GM23338 (cell line): ENCODE results near the gene CNNM3. TPM values are rescaled to one million over a fixed set of nuclear protein-coding genes. Genes with fewer than 3 reads are reported as not detected.

Source experiments
- ATAC-seq: fragments of 200-7000 bp; cut with Tn5 transposase; 3 replicates; pipeline ENCODE4 v1.9.1; 2020
- DNase-seq: peaks from one replicate; pipeline ENCODE4 v3.0.0-alpha.2; 2015; ENCODE audit warnings: low spot score
- H2AFZ ChIP-seq: fragments of 200-600 bp; sonication (generic); 2 replicates; pipeline ENCODE4 v1.8.0; 2016; ENCODE audit warnings: antibody characterized with exemption, mild to moderate bottlenecking, moderate library complexity
- H3F3A ChIP-seq: fragments of 200-600 bp; sonication (generic); replicated peaks from 2 replicates; pipeline ENCODE4 v1.8.0; 2017; ENCODE audit warnings: antibody characterized with exemption, mixed run types, low read depth
- H3K27ac ChIP-seq: fragments of 200-600 bp; sonication (generic); 2 replicates; pipeline ENCODE4 v1.6.1; 2016; ENCODE audit warnings: low read depth
- H3K27me3 ChIP-seq: fragments of 200-600 bp; sonication (generic); 2 replicates; pipeline ENCODE4 v1.8.0; 2016; ENCODE audit warnings: mild to moderate bottlenecking, mixed run types, moderate library complexity; ENCODE audit not compliant: insufficient read depth
- H3K36me3 ChIP-seq: fragments of 200-600 bp; sonication (generic); 2 replicates; pipeline ENCODE4 v1.8.0; 2016; ENCODE audit warnings: mild to moderate bottlenecking; ENCODE audit not compliant: insufficient read depth
- H3K4me1 ChIP-seq: fragments of 200-600 bp; sonication (generic); 2 replicates; pipeline ENCODE4 v1.8.0; 2016; ENCODE audit warnings: mild to moderate bottlenecking, moderate library complexity; ENCODE audit not compliant: insufficient read depth
- H3K4me2 ChIP-seq: fragments of 200-600 bp; sonication (generic); 2 replicates; pipeline ENCODE4 v1.7.1; 2017; ENCODE audit warnings: mixed run types
- H3K4me3 ChIP-seq: fragments of 200-600 bp; sonication (generic); 2 replicates; pipeline ENCODE4 v1.6.1; 2016; ENCODE audit warnings: mixed run types
- H3K79me2 ChIP-seq: fragments of 200-600 bp; sonication (generic); replicated peaks from 2 replicates; pipeline ENCODE4 v1.8.0; 2017; ENCODE audit warnings: mild to moderate bottlenecking; ENCODE audit not compliant: insufficient read depth
- H3K9me2 ChIP-seq: fragments of 200-600 bp; sonication (generic); 2 replicates; pipeline ENCODE4 v1.8.0; 2017; ENCODE audit not compliant: insufficient read depth
- H4K20me1 ChIP-seq: fragments of 200-600 bp; sonication (generic); replicated peaks from 2 replicates; pipeline ENCODE4 v1.8.0; 2017; ENCODE audit warnings: mild to moderate bottlenecking; ENCODE audit not compliant: insufficient read depth
- H3K27ac Mint-ChIP-seq: 2 replicates; pipeline ENCODE4 v1.8.0; 2020; ENCODE audit warnings: inconsistent platforms, mild to moderate bottlenecking, moderate library complexity, mixed read lengths
- H3K27me3 Mint-ChIP-seq: 3 replicates; pipeline ENCODE4 v1.8.0; 2022; ENCODE audit warnings: low read depth, mild to moderate bottlenecking, moderate library complexity, mixed read lengths, inconsistent platforms; ENCODE audit not compliant: insufficient read depth, poor library complexity
- H3K36me3 Mint-ChIP-seq: 3 replicates; pipeline ENCODE4 v1.8.0; 2021; ENCODE audit warnings: low read depth, mild to moderate bottlenecking, inconsistent platforms, moderate library complexity, mixed read lengths
- H3K4me1 Mint-ChIP-seq: 3 replicates; pipeline ENCODE4 v1.8.0; 2020; ENCODE audit warnings: mild to moderate bottlenecking, inconsistent platforms, mixed read lengths
- H3K4me3 Mint-ChIP-seq: 3 replicates; pipeline ENCODE4 v1.8.0; 2021; ENCODE audit warnings: moderate library complexity, mild to moderate bottlenecking, inconsistent platforms, mixed read lengths
- H3K9me3 Mint-ChIP-seq: 3 replicates; pipeline ENCODE4 v1.8.0; 2020; ENCODE audit warnings: moderate library complexity, mild to moderate bottlenecking, inconsistent platforms, mixed read lengths
- EZH2 ChIP-seq: fragments of 200-600 bp; sonication (generic); IDR thresholded peaks from one replicate; pipeline ENCODE4 v1.8.0; 2017; ENCODE audit warnings: antibody characterized with exemption, mild to moderate bottlenecking, low read depth; ENCODE audit not compliant: unreplicated experiment
- EZH2phosphoT487 ChIP-seq: fragments of 200-600 bp; sonication (generic); IDR thresholded peaks from one replicate; pipeline ENCODE4 v1.8.1; 2018; ENCODE audit warnings: antibody characterized with exemption; ENCODE audit not compliant: unreplicated experiment
- JUNB ChIP-seq: IDR thresholded peaks from one replicate; pipeline ENCODE4 v1.6.1; 2016; ENCODE audit warnings: antibody characterized with exemption; ENCODE audit not compliant: unreplicated experiment
- NANOG ChIP-seq: IDR thresholded peaks from 2 replicates; pipeline ENCODE4 v1.6.1; 2016; ENCODE audit warnings: antibody characterized with exemption, borderline replicate concordance
- POLR2AphosphoS5 ChIP-seq: IDR thresholded peaks from 2 replicates; pipeline ENCODE4 v1.6.1; 2016; ENCODE audit warnings: antibody characterized with exemption, low read depth
- STAT1 ChIP-seq: IDR thresholded peaks from one replicate; pipeline ENCODE4 v1.6.1; 2016; ENCODE audit warnings: antibody characterized with exemption; ENCODE audit not compliant: unreplicated experiment
- ZNF331 ChIP-seq: fragments of 250-450 bp; sonication (Bioruptor Pico); IDR thresholded peaks from 2 replicates; pipeline ENCODE4 v1.5.0; 2020; ENCODE audit warnings: low read depth, mild to moderate bottlenecking, moderate library complexity
- polyA plus RNA-seq: library from polyadenylated mRNA; unstranded; fragments of >200 nt; fragmentation: Nextera tagmentation; extraction: Ambion mirVana; gene quantifications from 2 replicates; pipeline ENCODE4 v1.2.1, GENCODE V29; 2016
- total RNA-seq: library from RNA; depleted of rRNA; stranded (reverse); fragments of >200 nt; shearing (Covaris generic); gene quantifications from 2 replicates; pipeline ENCODE4 v1.2.3, GENCODE V29; 2014
- TF ChIP-seq, protein P1 (sequence below), 2 experiments: fragments of 200-600 bp in 1 of 2; sonication (generic) in 1 of 2; conservative IDR thresholded peaks; 2 replicates each; pipeline versions ENCODE4 v1.5.1 to v1.6.1; 2016 to 2017; ENCODE audit warnings: antibody characterized with exemption in 2 of 2, low read depth in 2 of 2, mild to moderate bottlenecking in 2 of 2, moderate library complexity in 1 of 2
- TF ChIP-seq, protein P2 (sequence below): IDR thresholded peaks from 2 replicates; pipeline ENCODE4 v1.6.1; 2016; ENCODE audit warnings: antibody characterized with exemption
- TF ChIP-seq, protein P3 (sequence below): fragments of 250-450 bp; sonication (Bioruptor Pico); IDR thresholded peaks from 2 replicates; pipeline ENCODE4 v1.5.0; 2020; ENCODE audit warnings: mild to moderate bottlenecking, moderate library complexity

Gene CNNM3
- total and polyA plus RNA-seq, 2 experiments from 2014 or later = 5.3 to 25.7 TPM

DNA sequence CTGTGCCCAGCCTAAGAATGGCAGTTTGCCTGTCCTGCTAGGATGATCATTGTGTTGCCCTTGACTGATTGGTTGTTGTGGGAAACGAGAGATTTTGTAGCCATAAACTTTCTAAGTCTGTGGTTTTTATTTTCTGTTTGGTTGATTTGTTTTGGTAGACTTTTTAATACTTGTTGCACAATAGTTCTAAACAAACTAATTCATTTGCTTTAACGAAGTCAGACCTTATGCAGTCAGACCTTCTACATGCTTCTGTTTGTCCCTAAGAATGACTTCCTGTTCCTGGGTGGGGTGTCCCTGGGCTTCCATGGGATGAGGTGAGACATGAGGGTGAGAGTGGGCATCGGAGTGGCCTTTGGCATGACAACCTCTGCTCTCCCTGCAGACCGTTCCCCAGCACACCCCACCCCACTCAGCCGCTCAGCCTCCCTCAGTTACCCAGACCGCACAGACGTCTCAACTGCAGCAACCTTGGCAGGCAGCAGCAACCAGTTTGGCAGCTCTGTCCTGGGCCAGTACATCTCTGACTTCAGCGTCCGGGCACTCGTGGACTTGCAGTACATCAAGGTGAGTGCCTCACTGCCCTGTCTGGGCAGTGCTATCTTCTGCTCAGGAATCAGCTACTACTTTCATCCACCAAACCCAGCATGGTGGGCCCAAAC lies 7.8 kb upstream of the CNNM3 start (continued):
- TF ChIP-seq, protein P1, sequence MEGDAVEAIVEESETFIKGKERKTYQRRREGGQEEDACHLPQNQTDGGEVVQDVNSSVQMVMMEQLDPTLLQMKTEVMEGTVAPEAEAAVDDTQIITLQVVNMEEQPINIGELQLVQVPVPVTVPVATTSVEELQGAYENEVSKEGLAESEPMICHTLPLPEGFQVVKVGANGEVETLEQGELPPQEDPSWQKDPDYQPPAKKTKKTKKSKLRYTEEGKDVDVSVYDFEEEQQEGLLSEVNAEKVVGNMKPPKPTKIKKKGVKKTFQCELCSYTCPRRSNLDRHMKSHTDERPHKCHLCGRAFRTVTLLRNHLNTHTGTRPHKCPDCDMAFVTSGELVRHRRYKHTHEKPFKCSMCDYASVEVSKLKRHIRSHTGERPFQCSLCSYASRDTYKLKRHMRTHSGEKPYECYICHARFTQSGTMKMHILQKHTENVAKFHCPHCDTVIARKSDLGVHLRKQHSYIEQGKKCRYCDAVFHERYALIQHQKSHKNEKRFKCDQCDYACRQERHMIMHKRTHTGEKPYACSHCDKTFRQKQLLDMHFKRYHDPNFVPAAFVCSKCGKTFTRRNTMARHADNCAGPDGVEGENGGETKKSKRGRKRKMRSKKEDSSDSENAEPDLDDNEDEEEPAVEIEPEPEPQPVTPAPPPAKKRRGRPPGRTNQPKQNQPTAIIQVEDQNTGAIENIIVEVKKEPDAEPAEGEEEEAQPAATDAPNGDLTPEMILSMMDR (conservative IDR thresholded peaks at IDR 0.05; ENCODE audit: low read depth in 2 of 2) = no peak
- TF ChIP-seq EZH2phosphoT487 = no peak
- TF ChIP-seq NANOG = no peak
- no peak for TF ChIP-seq ZNF331 (CRISPR knock-in tag)
- TF ChIP-seq POLR2AphosphoS5 = no peak
- TF ChIP-seq, protein P2, sequence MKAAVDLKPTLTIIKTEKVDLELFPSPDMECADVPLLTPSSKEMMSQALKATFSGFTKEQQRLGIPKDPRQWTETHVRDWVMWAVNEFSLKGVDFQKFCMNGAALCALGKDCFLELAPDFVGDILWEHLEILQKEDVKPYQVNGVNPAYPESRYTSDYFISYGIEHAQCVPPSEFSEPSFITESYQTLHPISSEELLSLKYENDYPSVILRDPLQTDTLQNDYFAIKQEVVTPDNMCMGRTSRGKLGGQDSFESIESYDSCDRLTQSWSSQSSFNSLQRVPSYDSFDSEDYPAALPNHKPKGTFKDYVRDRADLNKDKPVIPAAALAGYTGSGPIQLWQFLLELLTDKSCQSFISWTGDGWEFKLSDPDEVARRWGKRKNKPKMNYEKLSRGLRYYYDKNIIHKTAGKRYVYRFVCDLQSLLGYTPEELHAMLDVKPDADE = no peak
- TF ChIP-seq JUNB = no peak

DNA sequence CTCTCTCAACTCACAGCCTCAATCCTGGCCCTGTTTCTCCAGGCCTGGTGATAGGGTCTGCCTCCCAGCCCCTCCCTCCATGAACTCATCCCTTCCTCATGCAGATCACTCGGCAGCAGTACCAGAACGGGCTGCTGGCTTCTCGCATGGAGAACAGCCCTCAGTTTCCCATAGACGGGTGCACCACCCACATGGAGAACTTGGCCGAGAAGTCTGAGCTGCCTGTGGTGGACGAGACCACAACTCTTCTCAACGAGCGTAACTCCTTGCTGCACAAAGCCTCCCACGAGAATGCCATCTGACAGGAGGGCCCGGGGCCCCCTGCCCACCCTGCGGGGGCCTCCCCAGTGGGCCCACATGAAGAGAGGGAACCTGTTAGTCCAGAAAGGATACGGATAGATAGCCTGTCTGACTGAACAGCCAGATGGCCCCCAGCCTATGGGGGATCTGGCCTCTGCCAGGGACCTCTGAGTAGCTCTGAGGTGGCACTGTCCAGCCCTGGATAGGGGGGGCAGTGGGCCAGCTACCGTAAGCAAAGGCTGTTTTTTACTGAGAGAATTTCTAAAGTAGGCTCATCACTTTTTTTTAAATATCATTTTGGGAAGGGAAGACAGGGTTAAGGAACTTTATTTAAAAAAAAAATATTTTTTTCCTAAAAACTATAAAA lies 6.7 kb upstream of the CNNM3 start:
- Histone ChIP-seq H4K20me1 (no peaks in the 10 kb centered on the region), H3K4me1 (no peaks in the 10 kb centered on the region), H3F3A (no peaks in the 10 kb centered on the region), H3K79me2 (no peaks in the 10 kb centered on the region), H3K27ac (no peak overlapping the region), H2AFZ (no peak overlapping the region), H3K4me2 (no peak overlapping the region), H3K4me3 (no peak overlapping the region), H3K36me3 (no peaks in the 10 kb centered on the region), H3K9me2 (no peaks in the 10 kb centered on the region), H3K27me3 (no peaks in the 10 kb centered on the region)
- ATAC-seq (no peak), DNase-seq (no peak)
- no peaks in the 10 kb centered on the region for H3K4me1 Mint-ChIP-seq
- no peak overlapping the region for H3K27ac Mint-ChIP-seq
- H3K27me3 Mint-ChIP-seq = no peaks in the 10 kb centered on the region
- H3K4me3 Mint-ChIP-seq = no peak overlapping the region
- H3K9me3 Mint-ChIP-seq = peaks cover 6% of the 10 kb centered on the region; the same call in 1 of the 3 replicates
- peaks cover 13% of the 10 kb centered on the region; the same call in 2 of the 3 replicates for H3K36me3 Mint-ChIP-seq
- TF ChIP-seq JUNB (no peak), EZH2 (no peak), STAT1 (no peak), POLR2AphosphoS5 (no peak)
- TF ChIP-seq, protein P2 = no peak
- TF ChIP-seq, protein P3, sequence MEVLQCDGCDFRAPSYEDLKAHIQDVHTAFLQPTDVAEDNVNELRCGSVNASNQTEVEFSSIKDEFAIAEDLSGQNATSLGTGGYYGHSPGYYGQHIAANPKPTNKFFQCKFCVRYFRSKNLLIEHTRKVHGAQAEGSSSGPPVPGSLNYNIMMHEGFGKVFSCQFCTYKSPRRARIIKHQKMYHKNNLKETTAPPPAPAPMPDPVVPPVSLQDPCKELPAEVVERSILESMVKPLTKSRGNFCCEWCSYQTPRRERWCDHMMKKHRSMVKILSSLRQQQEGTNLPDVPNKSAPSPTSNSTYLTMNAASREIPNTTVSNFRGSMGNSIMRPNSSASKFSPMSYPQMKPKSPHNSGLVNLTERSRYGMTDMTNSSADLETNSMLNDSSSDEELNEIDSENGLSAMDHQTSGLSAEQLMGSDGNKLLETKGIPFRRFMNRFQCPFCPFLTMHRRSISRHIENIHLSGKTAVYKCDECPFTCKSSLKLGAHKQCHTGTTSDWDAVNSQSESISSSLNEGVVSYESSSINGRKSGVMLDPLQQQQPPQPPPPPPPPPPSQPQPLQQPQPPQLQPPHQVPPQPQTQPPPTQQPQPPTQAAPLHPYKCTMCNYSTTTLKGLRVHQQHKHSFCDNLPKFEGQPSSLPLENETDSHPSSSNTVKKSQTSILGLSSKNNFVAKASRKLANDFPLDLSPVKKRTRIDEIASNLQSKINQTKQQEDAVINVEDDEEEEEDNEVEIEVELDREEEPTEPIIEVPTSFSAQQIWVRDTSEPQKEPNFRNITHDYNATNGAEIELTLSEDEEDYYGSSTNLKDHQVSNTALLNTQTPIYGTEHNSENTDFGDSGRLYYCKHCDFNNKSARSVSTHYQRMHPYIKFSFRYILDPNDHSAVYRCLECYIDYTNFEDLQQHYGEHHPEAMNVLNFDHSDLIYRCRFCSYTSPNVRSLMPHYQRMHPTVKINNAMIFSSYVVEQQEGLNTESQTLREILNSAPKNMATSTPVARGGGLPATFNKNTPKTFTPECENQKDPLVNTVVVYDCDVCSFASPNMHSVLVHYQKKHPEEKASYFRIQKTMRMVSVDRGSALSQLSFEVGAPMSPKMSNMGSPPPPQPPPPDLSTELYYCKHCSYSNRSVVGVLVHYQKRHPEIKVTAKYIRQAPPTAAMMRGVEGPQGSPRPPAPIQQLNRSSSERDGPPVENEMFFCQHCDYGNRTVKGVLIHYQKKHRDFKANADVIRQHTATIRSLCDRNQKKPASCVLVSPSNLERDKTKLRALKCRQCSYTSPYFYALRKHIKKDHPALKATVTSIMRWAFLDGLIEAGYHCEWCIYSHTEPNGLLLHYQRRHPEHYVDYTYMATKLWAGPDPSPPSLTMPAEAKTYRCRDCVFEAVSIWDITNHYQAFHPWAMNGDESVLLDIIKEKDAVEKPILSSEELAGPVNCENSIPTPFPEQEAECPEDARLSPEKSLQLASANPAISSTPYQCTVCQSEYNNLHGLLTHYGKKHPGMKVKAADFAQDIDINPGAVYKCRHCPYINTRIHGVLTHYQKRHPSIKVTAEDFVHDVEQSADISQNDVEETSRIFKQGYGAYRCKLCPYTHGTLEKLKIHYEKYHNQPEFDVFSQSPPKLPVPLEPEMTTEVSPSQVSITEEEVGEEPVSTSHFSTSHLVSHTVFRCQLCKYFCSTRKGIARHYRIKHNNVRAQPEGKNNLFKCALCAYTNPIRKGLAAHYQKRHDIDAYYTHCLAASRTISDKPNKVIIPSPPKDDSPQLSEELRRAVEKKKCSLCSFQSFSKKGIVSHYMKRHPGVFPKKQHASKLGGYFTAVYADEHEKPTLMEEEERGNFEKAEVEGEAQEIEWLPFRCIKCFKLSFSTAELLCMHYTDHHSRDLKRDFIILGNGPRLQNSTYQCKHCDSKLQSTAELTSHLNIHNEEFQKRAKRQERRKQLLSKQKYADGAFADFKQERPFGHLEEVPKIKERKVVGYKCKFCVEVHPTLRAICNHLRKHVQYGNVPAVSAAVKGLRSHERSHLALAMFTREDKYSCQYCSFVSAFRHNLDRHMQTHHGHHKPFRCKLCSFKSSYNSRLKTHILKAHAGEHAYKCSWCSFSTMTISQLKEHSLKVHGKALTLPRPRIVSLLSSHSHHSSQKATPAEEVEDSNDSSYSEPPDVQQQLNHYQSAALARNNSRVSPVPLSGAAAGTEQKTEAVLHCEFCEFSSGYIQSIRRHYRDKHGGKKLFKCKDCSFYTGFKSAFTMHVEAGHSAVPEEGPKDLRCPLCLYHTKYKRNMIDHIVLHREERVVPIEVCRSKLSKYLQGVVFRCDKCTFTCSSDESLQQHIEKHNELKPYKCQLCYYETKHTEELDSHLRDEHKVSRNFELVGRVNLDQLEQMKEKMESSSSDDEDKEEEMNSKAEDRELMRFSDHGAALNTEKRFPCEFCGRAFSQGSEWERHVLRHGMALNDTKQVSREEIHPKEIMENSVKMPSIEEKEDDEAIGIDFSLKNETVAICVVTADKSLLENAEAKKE (CRISPR knock-in tag) = no peak
